Measurements from ENCODE around the gene LHPP. TPM values are rescaled to one million over a fixed set of nuclear protein-coding genes. Genes with fewer than 3 reads are reported as not detected.
A peak's percentile ranks its signal among the peaks of the same experiment; 100 is the strongest.

LHPP gene
- total RNA-seq, 1 experiment from 2014 or later: 8.2 TPM

DNA sequence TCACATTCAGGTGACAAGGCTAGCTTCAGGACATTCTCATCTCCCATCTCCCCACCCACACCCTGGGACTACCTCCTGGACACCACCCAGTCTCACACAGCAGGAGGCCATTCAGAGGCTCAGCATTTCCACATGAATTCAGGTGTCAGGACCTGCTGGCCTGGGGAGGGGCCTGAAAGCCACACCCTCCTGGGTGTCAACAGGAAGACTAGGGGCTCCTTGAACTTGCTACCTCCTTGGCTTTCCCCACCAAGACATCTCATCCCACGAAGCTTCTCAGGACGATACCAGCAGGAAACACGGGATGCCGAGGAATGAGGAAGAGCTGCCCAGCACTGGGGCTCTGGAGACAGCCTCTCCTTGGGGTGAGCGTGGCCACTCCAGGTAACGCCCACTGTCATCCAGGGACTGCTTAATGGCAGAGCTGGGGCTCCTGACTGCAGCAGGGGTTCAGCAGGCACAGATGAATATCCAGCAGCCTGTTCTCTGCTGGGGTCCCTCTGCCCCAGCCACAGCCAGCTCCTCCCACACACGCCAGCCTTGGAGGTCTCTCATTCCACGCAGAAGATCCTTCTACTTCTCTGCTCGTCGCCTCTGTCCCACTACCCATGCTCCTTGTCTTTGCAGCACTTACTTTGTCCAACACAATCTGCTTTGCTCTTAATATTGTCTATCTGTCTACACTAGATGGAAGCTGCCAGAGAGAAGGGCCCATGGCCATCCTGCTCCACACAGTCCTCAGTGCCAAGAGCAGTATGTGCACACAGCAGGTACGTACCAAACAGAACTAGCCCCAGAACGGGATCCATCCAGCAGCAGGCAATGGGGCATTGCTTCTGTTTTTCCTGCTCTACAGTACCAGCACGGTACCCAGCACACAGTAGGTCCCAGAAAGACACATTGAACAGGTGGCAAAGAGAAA, 193.8 kb downstream of the LHPP start:
- DNase-seq (ENCODE audit: low spot score): no peak

DNA sequence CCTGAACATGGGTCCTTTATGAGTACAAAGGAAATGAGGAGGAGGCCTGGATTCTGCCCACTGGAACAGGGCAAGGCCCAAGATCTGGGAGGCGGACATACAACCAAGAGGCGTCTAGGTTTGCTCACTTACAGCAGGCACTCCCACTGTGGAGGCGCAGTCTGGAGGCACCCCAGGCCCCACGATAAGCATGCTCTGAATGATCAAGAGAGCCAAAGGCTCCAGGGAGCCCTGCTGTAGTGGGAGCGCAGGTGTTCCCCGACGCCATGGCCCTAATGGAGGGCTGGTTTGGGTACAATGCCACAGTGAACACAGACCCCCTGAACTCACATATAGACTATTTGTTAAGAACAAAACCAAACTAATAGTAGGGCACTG, 194.5 kb downstream of the LHPP start:
- no peak for DNase-seq (ENCODE audit: low spot score)

DNA sequence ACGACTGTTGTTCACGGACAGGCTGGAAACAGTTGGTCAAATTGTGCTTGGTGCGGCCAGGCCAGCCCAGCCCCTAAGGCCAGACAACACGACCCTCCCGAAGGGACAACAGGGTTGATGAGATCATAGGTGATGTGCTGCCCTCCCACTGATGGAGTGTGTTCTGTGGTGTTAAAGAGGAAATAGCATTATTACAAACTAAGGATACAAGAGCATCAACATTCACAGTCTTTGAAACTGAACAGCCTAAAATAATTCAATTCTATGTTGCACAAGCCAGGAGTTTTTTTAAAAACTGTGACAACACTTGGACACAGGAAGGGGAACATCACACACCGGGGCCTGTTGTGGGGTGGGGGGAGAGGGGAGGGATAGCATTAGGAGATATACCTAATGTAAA, 194.9 kb downstream of the LHPP start:
- no peak for DNase-seq (ENCODE audit: low spot score)

DNA sequence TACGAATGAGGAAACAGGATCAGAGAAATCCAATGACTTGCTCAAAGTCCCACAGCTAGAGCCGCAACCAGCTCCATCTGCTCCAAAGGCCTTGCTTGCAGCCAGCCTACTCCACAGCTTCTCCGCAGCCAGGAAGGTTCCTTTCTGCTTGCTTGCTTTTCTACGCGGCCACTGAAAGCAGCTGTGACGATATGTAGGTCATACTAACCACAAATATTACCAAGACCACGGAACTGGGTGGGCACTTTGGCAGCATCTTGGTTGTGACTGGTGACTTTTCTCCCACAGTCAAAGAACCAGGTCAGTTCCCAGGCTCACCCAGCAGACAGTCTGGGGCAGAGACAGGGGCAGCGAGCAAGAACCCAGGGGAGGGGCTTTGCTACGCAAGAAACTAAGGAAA, 196.2 kb downstream of the LHPP start:
- DNase-seq (ENCODE audit: low spot score): peak; percentile 54

DNA sequence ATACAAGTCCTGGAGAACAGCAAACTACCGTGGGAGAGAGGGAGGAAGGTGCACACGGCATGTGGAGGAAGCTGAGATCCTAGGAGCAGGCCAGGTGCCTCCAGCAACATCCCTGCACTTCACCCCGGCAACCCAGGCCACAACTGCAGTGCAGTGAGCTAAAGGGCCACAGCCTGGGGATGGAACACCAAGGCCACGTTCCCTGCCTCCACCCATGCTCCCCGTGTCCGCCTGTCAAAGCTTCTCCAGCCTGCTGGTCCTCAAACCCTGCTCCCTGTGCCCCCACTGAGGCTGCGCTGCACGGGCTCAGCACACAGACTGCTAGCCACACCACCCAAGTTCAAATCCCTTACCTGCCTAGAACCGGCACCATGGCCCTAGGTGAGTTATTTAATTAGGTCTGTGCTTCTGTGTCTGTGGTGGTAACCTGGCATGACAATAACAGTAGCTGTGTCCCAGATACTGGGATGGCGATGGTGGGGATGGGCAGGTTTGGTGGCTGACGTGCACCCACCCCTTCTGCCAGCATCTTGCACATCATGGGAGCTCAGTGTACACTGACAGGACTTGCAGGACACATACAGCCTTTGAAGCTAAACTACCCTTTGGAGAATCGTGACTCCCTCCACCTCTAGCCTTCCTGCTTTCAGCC, 197.1 kb downstream of the LHPP start:
- no peak for DNase-seq (ENCODE audit: low spot score)

DNA sequence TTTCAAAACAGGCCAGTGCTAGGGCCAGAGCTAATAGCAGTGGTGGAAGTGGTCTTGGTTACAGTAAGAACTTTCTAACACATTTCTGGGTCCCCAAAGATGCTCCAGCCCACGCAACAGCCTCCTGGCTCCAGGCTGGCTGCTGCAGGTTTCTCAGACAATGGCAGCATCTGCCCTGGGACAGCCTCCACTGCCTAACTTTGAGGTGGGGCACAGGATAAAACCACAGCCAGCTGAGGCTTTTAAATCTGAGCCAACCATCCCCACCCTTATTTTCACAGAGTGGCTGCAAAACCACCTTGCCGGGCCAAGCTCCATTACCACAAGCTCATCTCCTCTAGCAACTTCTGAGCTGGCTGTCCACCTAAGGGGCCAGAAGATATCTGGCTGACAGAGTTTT, 197.8 kb downstream of the LHPP start:
- DNase-seq (ENCODE audit: low spot score): no peak

DNA sequence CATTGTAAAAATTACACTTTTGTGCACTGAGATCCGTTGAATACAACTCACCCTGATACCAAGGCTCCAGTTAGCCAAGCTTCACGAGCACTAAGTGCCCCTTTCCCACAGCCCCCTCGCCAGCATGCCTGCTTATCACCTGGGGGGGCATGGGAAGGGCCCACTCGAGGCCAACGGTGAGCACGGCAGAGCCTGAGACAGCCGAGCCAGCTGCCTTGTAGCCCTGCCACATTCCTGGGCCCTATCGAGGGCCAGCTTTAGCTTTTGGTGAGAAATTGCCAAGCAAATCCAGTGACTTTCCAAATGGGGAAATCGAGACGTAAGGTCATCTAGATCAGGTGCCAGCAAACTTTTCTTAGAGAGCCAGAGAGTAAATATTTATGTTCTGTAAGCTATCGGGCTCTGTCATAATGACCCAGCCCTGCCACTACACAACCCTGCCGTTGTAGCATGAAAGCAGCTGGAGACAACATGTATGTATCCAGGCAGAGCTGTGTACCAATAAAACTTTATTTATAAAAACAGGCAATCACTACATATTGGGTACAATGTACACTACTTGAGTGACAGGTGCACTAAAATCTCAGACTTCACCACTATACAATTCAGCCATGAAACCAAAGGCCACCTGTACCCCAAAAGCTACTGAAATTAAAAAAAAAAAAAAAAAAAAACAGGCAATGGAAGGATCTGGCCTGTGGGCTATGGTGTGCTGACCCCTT, 198.9 kb downstream of the LHPP start:
- DNase-seq (ENCODE audit: low spot score): no peak

DNA sequence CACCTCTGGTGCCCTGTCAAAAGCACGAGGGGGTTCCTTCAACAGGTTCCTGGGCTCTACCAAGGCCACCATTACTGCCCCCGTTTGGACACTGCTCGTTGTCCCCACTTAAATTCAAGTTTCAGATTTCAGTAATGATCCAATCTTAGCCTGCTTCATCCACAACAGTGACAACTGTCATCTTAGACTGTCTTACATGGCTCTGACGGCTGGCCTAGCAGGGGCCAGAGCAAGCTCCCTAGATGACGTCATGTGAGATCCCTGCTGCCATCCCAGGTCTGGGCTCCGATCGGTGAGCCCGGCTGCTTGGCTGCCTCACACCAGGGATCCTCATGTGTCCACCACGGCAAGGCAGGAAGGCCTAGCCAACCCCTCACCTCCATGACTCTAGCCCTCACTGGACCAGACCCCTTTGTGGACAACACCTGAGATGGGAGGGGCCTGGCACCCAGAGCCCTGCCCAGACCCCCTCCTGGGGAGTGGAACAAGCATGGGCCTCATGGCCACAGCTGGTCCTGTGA, 200.1 kb downstream of the LHPP start:
- no peak for DNase-seq (ENCODE audit: low spot score)

DNA sequence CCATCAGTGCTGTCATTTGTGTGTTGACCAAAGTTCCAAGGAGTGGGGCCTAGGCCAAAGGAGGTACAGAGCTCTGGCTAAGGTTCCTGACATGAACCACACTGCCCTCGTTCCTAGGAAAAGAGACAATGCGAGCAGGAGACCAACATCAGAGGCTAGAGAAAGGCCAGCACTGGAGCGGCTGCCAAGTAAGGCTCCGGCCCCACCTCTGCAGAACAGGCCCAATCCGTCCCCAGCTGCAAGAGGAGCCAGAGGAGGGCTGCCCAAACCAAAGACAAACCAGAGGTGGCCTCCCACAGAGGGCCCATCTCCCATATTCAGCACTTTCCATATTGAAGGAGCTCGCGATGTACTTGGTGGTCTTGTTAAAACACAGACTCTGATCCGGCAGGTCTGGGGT, 201.6 kb downstream of the LHPP start:
- DNase-seq (ENCODE audit: low spot score): no peak

Other genes starting within 250 kb of the LHPP start
- gene OAT, start 42.9 kb upstream of the LHPP start, total RNA-seq (2014; rRNA removed; shearing (Covaris generic)): 198 and 200 TPM in 2 replicates
- 0.02 TPM in 1 of 2 replicates, not detected in the other for gene NKX1-2, start 11.8 kb upstream of the LHPP start, total RNA-seq (2014; rRNA removed; shearing (Covaris generic))